SK-N-DZ (cell line): ENCODE data around the gene PDE1C.

Experiments
- DNase-seq: peaks from one replicate; pipeline ENCODE4 v3.0.0-alpha.2; 2015; ENCODE audit warnings: low spot score

The PDE1C gene

GRCh38 chr7:32075612-32076011, 5.4 kb upstream of the PDE1C start:
- no peak for DNase-seq

DNA sequence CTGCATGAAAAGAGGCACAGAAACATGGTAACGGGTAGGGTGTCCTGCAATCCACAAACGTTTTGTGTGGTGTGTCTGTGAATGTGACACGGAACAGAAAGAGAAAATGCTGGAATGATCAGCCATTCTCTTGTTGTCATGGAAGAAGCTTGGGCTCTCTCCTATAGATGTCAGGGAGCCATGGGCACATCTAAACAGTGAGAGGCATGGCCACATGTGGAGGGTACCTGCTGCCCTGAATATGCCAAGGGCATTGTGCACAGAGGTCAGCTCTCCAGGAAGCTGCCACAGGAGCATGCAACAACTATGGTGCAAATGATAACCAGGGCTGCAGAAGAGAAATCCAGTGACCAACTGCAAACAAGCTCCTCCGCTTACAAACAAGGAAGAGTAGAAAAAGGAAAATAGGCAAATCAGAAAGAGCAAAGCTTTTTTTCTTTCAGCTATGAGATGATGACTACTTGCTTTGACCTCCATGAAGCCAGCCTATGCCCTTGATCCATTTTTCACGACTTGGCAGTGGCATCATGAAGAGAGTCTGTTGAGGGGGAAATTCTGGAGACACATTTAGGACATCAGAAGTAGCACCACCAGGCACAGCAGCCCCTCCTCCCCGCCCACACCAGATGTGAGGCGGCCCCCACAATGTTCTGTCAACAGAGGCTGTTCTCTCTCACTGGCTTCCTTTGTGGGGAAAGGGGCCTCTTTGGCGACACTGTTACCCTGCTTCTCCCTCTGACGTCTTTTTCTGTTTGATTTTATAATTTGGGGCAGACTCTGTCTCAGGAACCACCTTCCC, 4.8 kb upstream of the PDE1C start:
- no peak for DNase-seq

GRCh38 chr7:32073533-32073932, 3.3 kb upstream of the PDE1C start:
- no peak for DNase-seq

- no peak for DNase-seq
Measured at GRCh38 chr7:32072397-32072796, 2.2 kb upstream of the PDE1C start.

DNA sequence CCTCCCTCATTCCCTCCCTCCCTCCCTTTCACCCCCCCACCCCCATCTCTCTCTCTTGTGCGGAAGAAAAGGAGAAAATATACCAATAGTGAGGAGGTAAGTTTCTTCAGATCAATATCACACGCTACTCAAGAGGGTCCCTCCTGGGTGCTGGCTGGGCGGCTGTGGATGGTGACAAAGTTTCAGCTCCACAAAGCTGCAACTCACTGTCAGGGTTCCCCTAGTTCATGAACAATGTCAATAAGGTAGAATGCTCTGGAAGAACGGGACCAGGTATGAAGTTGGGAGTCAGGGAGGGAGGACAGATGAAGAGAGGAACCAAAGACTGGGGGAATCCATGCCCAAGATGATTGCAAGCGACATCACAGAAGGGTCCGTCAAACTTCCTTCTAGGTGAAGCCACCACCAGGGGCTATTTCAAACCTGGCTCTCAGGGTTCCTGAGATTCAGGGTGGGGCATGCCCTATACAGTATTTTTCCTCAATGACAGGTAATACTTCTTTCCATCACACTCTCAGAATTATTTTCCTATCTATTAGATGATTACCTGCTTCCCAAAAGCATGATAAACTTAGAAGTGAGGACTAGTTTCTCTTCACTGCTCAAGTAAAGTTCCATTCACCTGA, 1.4 kb upstream of the PDE1C start:
- DNase-seq = no peak

DNA sequence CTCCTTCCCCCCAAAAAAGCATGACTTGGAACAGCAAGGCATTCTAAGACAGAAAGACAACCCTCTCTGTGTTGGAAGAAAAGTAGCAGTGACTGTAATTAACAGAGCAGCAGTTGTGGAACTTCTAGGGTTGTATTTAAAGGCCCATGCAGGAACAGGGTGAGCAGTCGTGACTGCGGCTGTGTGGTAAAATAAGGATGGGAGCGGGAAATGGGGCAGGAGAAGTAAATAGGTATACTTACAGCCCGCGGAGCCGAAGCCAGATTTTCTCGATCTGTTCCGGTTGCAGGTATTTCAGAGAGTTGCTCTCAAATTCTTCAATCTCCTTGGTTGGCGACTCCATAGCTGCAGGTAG, 179 bp downstream of the PDE1C start:
- DNase-seq = no peak

GRCh38 chr7:32069116-32069650, 1.0 kb downstream of the PDE1C start:
- DNase-seq = no peak

GRCh38 chr7:32068411-32069101, 1.7 kb downstream of the PDE1C start:
- DNase-seq = no peak

DNA sequence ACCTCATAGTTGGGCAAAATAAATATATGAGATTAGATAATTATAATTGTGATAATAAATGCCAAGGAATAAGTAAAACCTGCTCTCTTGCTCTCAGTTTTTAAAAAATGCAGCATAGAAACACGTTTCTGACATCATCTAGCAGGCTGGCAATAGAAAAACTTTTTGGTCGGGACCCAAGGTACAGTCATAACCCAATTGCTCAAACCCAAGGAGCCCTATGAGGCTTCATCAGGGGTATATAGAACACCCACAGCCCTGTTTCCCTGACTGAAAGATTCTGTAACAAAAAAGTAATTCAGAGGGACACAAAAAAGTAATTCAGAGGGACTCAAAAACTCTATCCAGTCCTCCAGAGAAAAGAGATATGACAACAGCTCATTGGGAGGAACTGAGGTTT, 3.8 kb downstream of the PDE1C start:
- DNase-seq = no peak

DNA sequence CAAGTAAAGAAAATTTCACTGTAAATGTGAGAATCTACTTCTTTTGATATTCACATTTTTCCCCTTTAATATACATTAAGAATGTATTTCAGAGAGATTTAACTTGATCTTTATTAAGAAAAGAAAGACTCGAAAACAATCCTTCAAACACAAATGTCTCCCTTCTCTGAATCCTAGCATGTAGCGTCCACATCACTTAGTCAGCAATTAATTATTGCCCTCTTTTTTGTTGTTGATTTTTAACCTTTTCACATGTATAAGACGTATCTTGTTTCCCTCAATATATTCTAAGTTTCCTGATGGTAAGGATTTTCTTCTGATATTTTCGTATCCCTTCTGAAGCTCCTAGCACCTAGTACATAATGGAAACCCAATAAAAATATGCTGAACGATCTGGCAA, 6.6 kb downstream of the PDE1C start:
- no peak for DNase-seq

GRCh38 chr7:32062150-32062549, 8.1 kb downstream of the PDE1C start:
- peak; percentile 3 for DNase-seq

GRCh38 chr7:32061346-32061745, 8.9 kb downstream of the PDE1C start:
- DNase-seq = no peak

GRCh38 chr7:32059289-32060011, 10.8 kb downstream of the PDE1C start:
- no peak for DNase-seq

DNA sequence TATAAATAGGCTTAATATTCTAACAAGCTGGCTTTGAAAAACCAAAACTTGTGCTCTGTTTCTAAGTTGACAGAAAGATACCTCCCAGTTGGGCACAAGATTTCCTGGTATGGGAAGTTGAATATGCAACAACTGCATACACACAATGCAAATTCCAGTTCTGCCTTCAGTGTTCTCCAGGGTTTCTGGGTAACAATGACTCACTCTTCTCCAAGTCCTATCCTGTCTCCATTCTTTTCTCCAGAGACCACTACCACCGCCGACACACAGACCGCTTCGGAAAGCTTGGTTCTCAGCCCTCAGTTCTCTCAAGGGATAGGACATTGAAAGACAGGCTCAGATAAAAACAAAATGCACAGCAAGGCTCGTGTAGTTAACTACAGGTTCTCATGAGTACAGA, 12.2 kb downstream of the PDE1C start:
- no peak for DNase-seq

GRCh38 chr7:32056767-32057166, 13.4 kb downstream of the PDE1C start:
- DNase-seq = no peak

- DNase-seq = no peak
Measured at GRCh38 chr7:32053204-32053603, 17.0 kb downstream of the PDE1C start.

GRCh38 chr7:32051128-32051527, 19.1 kb downstream of the PDE1C start:
- DNase-seq = no peak

DNA sequence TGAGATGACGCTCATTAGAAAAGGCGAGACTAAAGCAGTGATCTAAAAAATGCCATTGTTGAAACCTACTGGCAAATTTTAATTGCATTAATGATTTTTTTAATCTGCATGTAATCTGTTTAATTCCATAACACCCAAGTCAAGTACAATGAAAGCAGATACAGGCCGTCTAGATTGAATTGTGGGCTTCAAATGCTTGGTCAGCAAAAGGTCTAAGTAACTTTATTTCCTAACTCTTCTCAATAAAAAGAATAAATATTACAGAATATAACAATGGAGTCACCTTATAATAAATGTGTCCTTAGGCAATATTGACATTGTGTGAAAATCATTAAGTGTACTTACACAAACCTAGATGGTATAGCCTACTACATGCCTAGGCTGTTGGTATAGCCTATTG, 20.6 kb downstream of the PDE1C start:
- no peak for DNase-seq

- no peak for DNase-seq
Measured at GRCh38 chr7:32048970-32049491, 21.2 kb downstream of the PDE1C start.

- no peak for DNase-seq
Measured at GRCh38 chr7:32047801-32048200, 22.4 kb downstream of the PDE1C start.

DNA sequence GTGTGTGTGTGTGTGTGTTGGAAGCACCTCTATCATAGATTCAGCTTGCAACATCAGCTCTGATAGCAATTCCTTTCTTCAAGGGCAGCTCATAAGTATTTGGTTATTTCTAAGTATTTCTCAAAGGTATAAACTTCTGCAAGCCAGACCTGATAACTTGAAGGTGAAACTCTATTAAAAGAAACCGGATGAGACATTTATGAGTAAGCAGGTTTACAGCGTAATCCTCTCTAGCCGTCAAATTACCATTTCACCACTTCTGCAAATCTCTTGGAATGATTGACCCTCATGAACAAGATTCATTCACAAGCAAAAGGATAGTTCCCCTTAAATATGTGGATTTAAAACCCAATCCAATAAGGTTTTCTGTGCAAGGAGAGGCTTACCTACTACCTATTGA, 23.1 kb downstream of the PDE1C start:
- DNase-seq = no peak

DNA sequence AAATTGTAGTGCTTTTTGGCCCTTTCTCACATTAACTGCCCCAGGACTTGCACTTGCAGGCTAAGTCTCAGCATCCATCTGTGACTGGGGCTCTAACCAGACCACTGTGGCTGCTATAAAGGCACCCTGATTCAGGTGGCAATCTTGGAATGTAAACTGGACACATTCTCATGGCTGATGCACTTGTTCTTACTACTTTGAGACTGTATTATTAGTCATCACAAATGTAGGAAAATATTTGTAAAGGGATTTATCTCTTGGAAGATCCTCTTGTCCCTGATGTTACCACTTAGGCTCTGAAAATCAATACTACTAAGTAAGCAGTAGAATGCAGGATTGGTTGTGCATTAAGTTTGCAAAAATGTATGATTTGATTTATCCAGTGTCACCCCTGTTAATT, 25.0 kb downstream of the PDE1C start:
- no peak for DNase-seq
